CD4-positive, alpha-beta T cell (primary cell): Measurements from ENCODE around the gene MEGF10. TPM values are rescaled to one million over a fixed set of nuclear protein-coding genes. Genes with fewer than 3 reads are reported as not detected.

Experiments
- ATAC-seq: fragments of 200-7000 bp; cut with Tn5 transposase; one replicate; pipeline ENCODE4 v1.10.0; 2022; ENCODE audit warnings: mild to moderate bottlenecking; ENCODE audit not compliant: poor library complexity
- CTCF ChIA-PET: fragments of 350-600 bp; sonication (Branson Sonifier 250); formaldehyde crosslinking; loops from one replicate; lab custom pipeline; 2021; ENCODE audit warnings: antibody characterized with exemption, inconsistent platforms; lab: Charles Lee
- POLR2A ChIA-PET: fragments of 350-600 bp; sonication (Branson Sonifier 250); formaldehyde crosslinking; loops from one replicate; lab custom pipeline; 2021; ENCODE audit warnings: antibody characterized with exemption, inconsistent platforms; lab: Charles Lee
- DNase-seq, 14 experiments: peaks; one replicate each; pipeline ENCODE4 v3.0.0-alpha.2; 2013 to 2020; ENCODE audit warnings: mixed read lengths in 2 of 14
- H3K27ac ChIP-seq, 2 donors: one replicate each; pipeline versions ENCODE4 v1.5.1 to v1.7.0; 2013; ENCODE audit warnings: low read length in 2 of 2, low read depth in 1 of 2, mild to moderate bottlenecking in 1 of 2
- H3K27me3 ChIP-seq, 2 experiments: 1 replicate in 1 of 2; 2 replicates in 1 of 2; pipeline versions ENCODE4 v1.6.1 to v1.7.0; 2013; ENCODE audit warnings: low read length in 2 of 2, control low read depth in 1 of 2, mild to moderate bottlenecking in 1 of 2, moderate library complexity in 1 of 2; ENCODE audit not compliant: insufficient read depth in 2 of 2, control insufficient read depth in 1 of 2
- H3K36me3 ChIP-seq: one replicate; pipeline ENCODE4 v1.6.1; 2013; ENCODE audit warnings: low read length, control low read depth; ENCODE audit not compliant: insufficient read depth
- H3K4me1 ChIP-seq: one replicate; pipeline ENCODE4 v1.6.1; 2013; ENCODE audit warnings: low read length, control low read depth; ENCODE audit not compliant: insufficient read depth
- H3K4me3 ChIP-seq: one replicate; pipeline ENCODE4 v1.5.1; 2013; ENCODE audit warnings: mild to moderate bottlenecking, low read length, moderate library complexity
- H3K9me3 ChIP-seq, 2 experiments: 1 replicate in 1 of 2; 2 replicates in 1 of 2; pipeline versions ENCODE4 v1.6.1 to v1.7.0; 2013; ENCODE audit warnings: low read length in 2 of 2, mild to moderate bottlenecking in 2 of 2, control low read depth in 1 of 2, moderate library complexity in 1 of 2; ENCODE audit not compliant: control insufficient read depth in 1 of 2, insufficient read depth in 1 of 2
- H3K27ac Mint-ChIP-seq: one replicate; pipeline ENCODE4 v1.8.0; 2020; ENCODE audit warnings: mixed read lengths
- H3K27me3 Mint-ChIP-seq: one replicate; pipeline ENCODE4 v1.8.0; 2021; ENCODE audit warnings: mixed read lengths
- H3K36me3 Mint-ChIP-seq: one replicate; pipeline ENCODE4 v1.8.0; 2021; ENCODE audit warnings: low read depth, mixed read lengths
- H3K4me1 Mint-ChIP-seq: one replicate; pipeline ENCODE4 v1.8.0; 2021; ENCODE audit warnings: low read depth, mixed read lengths
- H3K4me3 Mint-ChIP-seq: one replicate; pipeline ENCODE4 v1.8.0; 2020; ENCODE audit warnings: mild to moderate bottlenecking, mixed read lengths
- H3K9me3 Mint-ChIP-seq: one replicate; pipeline ENCODE4 v1.8.0; 2020; ENCODE audit warnings: mixed read lengths
- intact Hi-C, 2 experiments: fragments of 100-400 bp; cut with DNase I in 1 of 2; cut with micrococcal nuclease in 1 of 2; formaldehyde crosslinking; loops; one replicate each; pipeline versions ENCODE4 v1.15.1 to v1.9.0; 2023 to 2025; cut with DNase I, micrococcal nuclease
- total RNA-seq, 174 experiments: library from RNA in 2 of 174; stranded (reverse) in 2 of 174; gene quantifications; one replicate each; pipeline ENCODE4 v1.2.3 and lab custom pipeline; 2021 to 2026
- TF ChIP-seq, protein P1 (sequence below): fragments of 200-600 bp; IDR thresholded peaks from one replicate; pipeline ENCODE4 v1.8.0; 2022; ENCODE audit warnings: antibody characterized with exemption, mild to moderate bottlenecking

MEGF10 gene
- total RNA-seq, 2 experiments from 2014 or later, result not detected

DNA sequence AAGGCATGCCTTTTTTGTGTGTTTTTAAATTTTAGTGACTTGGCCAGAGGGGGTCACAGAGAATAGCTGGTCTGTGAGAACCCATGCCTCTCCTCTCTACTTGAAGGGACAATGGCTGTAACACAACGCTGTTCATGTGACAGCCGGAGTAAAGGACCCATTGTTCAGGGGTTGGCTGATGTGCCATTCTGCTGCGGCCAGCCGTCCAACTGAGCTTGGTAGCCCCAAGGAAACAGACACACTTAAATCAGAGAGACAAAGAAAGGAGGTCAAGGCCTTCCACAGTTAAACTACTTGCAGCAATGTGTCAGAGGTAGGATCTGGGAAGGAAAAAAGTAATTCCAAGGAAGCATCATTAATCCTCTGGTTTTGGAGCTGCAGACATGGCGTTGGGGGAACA is 8.1 kb downstream of the MEGF10 start:
- no peak overlapping the region for H3K27ac ChIP-seq
- no peaks in the 10 kb centered on the region for H3K36me3 Mint-ChIP-seq
- H3K9me3 Mint-ChIP-seq, result no peaks in the 10 kb centered on the region
- no peaks in the 10 kb centered on the region for H3K36me3 ChIP-seq
- TF ChIP-seq, protein P1, sequence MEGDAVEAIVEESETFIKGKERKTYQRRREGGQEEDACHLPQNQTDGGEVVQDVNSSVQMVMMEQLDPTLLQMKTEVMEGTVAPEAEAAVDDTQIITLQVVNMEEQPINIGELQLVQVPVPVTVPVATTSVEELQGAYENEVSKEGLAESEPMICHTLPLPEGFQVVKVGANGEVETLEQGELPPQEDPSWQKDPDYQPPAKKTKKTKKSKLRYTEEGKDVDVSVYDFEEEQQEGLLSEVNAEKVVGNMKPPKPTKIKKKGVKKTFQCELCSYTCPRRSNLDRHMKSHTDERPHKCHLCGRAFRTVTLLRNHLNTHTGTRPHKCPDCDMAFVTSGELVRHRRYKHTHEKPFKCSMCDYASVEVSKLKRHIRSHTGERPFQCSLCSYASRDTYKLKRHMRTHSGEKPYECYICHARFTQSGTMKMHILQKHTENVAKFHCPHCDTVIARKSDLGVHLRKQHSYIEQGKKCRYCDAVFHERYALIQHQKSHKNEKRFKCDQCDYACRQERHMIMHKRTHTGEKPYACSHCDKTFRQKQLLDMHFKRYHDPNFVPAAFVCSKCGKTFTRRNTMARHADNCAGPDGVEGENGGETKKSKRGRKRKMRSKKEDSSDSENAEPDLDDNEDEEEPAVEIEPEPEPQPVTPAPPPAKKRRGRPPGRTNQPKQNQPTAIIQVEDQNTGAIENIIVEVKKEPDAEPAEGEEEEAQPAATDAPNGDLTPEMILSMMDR, result no peak
- H3K27me3 Mint-ChIP-seq, result peaks cover 39% of the 10 kb centered on the region
- no peaks in the 10 kb centered on the region for H3K9me3 ChIP-seq
- peaks cover 2 to 6% of the 10 kb centered on the region in 2 experiments for H3K27me3 ChIP-seq
- POLR2A ChIA-PET, result no interaction called here
- no peak overlapping the region for H3K4me3 Mint-ChIP-seq
- DNase-seq (no peak), ATAC-seq (no peak)
- H3K4me1 ChIP-seq, result no peaks in the 10 kb centered on the region
- CTCF ChIA-PET, result no interaction called here
- intact Hi-C loops, result no loop called here
- no peak overlapping the region for H3K4me3 ChIP-seq
- H3K4me1 Mint-ChIP-seq, result no peaks in the 10 kb centered on the region
- no peak overlapping the region for H3K27ac Mint-ChIP-seq

DNA sequence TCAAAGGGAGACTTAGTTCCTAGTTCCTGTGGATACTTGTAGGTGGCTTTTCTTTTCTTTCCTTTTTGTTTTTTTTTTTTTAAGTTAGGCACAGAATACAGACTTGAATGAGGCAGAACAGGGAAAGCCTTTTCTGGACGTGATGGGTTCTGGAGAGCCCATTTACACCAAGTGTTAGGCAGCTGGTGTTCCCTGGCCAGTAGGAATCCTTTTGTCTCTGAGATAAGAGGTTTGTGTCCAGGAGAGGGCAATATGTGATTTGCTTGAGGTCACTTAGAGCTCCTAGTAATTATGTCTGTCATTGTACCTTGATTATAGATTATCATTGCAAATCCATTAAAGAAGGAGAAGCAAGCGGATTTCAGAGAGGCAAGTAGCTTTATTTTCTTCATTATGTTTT is 9.1 kb downstream of the MEGF10 start:
- POLR2A ChIA-PET, result no interaction called here
- no peak overlapping the region for H3K4me3 Mint-ChIP-seq
- CTCF ChIA-PET, result no interaction called here
- H3K27me3 Mint-ChIP-seq, result peaks cover 32% of the 10 kb centered on the region
- no peaks in the 10 kb centered on the region for H3K4me1 ChIP-seq
- H3K9me3 ChIP-seq, result no peaks in the 10 kb centered on the region
- no peaks in the 10 kb centered on the region for H3K36me3 Mint-ChIP-seq
- no peak overlapping the region for H3K27ac ChIP-seq
- no peaks in the 10 kb centered on the region for H3K4me1 Mint-ChIP-seq
- TF ChIP-seq, protein P1, result no peak
- ATAC-seq (no peak), DNase-seq (no peak)
- H3K36me3 ChIP-seq, result no peaks in the 10 kb centered on the region
- H3K9me3 Mint-ChIP-seq, result no peaks in the 10 kb centered on the region
- intact Hi-C loops, result no loop called here
- H3K4me3 ChIP-seq, result no peak overlapping the region
- peaks cover 0 to 2% of the 10 kb centered on the region in 2 experiments for H3K27me3 ChIP-seq
- H3K27ac Mint-ChIP-seq, result no peak overlapping the region

DNA sequence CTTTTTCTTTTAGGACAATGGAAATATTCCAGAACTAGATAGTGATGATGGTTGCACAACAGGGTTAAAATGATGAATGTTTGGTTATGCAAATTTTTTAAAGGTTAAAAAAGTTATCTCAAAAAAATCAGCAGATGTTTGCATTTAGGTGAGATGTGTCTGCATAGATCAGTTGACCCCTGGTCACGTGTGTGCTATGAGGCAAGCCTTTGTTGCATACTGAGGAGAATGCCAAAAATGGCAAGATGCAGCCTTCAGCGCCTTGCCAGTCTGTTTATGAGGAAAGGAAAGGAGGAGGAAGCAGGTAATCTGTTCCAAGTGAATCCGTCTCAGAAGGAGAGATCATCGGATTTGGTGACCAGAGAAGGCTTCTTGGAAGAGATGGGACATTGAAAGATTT is 11.9 kb downstream of the MEGF10 start:
- intact Hi-C loops, result no loop called here
- TF ChIP-seq, protein P1, result no peak
- DNase-seq (no peak), ATAC-seq (no peak)
- Histone ChIP-seq H3K27me3 (peaks cover 0 to 2% of the 10 kb centered on the region in 2 experiments), H3K4me3 (no peak overlapping the region), H3K36me3 (no peaks in the 10 kb centered on the region), H3K9me3 (no peaks in the 10 kb centered on the region), H3K27ac (no peak overlapping the region), H3K4me1 (no peaks in the 10 kb centered on the region)
- no peaks in the 10 kb centered on the region for H3K36me3 Mint-ChIP-seq
- CTCF ChIA-PET, result no interaction called here
- no peaks in the 10 kb centered on the region for H3K4me1 Mint-ChIP-seq
- H3K27me3 Mint-ChIP-seq, result peaks cover 10% of the 10 kb centered on the region
- POLR2A ChIA-PET, result no interaction called here
- no peaks in the 10 kb centered on the region for H3K9me3 Mint-ChIP-seq
- H3K27ac Mint-ChIP-seq, result no peak overlapping the region
- no peak overlapping the region for H3K4me3 Mint-ChIP-seq
